ENCODE data around the gene MACROD2. TPM values are rescaled to one million over a fixed set of nuclear protein-coding genes. Genes with fewer than 3 reads are reported as not detected.

MACROD2 gene
- total RNA-seq, 1 experiment from 2014 or later, result 3.1 TPM

DNA sequence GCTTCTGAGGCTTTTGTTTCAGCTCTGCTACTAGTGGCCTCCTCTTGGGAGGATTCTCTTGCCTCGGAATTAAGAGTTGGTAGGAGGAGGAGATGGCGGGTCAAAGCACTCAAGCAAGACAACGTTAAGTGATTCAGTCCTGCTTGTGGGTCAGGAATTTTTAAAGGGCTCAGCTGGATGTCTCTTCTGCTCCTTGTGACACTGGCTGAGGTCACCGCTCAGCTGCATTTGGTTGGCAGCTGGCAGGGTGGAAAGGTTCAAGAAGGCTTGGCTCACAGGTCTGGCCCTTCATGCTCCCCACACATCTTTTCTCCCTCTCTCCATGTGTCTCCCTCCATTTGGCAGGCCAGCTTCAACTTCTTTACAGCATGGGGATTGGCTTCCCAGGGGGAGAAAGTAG, 1936.6 kb downstream of the MACROD2 start:
- intact Hi-C loops (cut with micrococcal nuclease), result loop anchor here (2.0 to 10.0 kb wide), 4 partner anchors 223 to 1790 kb away; no protein-coding TSS in a partner anchor
- BruUV-seq (replicated peaks), result no TSS peak
- no peaks in the 10 kb centered on the region for H3K9me3 Mint-ChIP-seq (ENCODE audit: unreplicated experiment)
- ChIA-PET POLR2A (interaction anchor here (0.6 to 3.2 kb wide), 4 partner anchors 10 to 1085 kb away, joined by 3 to 12 read pairs (median 4); no protein-coding TSS in a partner anchor), CTCF (interaction anchor here (0.6 to 2.0 kb wide), 15 partner anchors 10 to 1924 kb away, joined by 3 to 15 read pairs (median 3); no protein-coding TSS in a partner anchor)
- peaks cover 31% of the 10 kb centered on the region for H3K4me1 Mint-ChIP-seq (ENCODE audit: insufficient read depth, unreplicated experiment)
- no peak overlapping the region for H3K4me3 Mint-ChIP-seq (ENCODE audit: unreplicated experiment)
- no peak for DNase-seq (ENCODE audit: unreplicated experiment)
- no peaks in the 10 kb centered on the region for H3K36me3 Mint-ChIP-seq (ENCODE audit: insufficient read depth, unreplicated experiment)
- TF ChIP-seq CTCF (IDR thresholded peaks at IDR 0.05; ENCODE audit: unreplicated experiment), result no peak
- peak overlapping the region; percentile 72 for H3K27ac Mint-ChIP-seq (ENCODE audit: low read depth, unreplicated experiment)
- H3K27me3 Mint-ChIP-seq (ENCODE audit: insufficient read depth, unreplicated experiment), result no peaks in the 10 kb centered on the region

GRCh38 chr20:15937179-15937578, 1941.9 kb downstream of the MACROD2 start:
- H3K4me3 Mint-ChIP-seq (ENCODE audit: unreplicated experiment), result no peak overlapping the region
- no peak for DNase-seq (ENCODE audit: unreplicated experiment)
- BruUV-seq (replicated peaks), result no TSS peak
- H3K9me3 Mint-ChIP-seq (ENCODE audit: unreplicated experiment), result no peaks in the 10 kb centered on the region
- CTCF ChIA-PET, result interaction anchor here (1.0 kb wide), 1 partner anchor 1577 kb away, joined by 3 read pairs; no protein-coding TSS in a partner anchor
- H3K27me3 Mint-ChIP-seq (ENCODE audit: insufficient read depth, unreplicated experiment), result no peaks in the 10 kb centered on the region
- peaks cover 9% of the 10 kb centered on the region for H3K4me1 Mint-ChIP-seq (ENCODE audit: insufficient read depth, unreplicated experiment)
- POLR2A ChIA-PET, result no interaction called here
- H3K36me3 Mint-ChIP-seq (ENCODE audit: insufficient read depth, unreplicated experiment), result no peaks in the 10 kb centered on the region
- no peak for TF ChIP-seq CTCF (IDR thresholded peaks at IDR 0.05; ENCODE audit: unreplicated experiment)
- intact Hi-C loops (cut with micrococcal nuclease), result loop anchor here (10.0 kb wide), 1 partner anchor 562 kb away; no protein-coding TSS in a partner anchor
- no peak overlapping the region for H3K27ac Mint-ChIP-seq (ENCODE audit: low read depth, unreplicated experiment)

DNA sequence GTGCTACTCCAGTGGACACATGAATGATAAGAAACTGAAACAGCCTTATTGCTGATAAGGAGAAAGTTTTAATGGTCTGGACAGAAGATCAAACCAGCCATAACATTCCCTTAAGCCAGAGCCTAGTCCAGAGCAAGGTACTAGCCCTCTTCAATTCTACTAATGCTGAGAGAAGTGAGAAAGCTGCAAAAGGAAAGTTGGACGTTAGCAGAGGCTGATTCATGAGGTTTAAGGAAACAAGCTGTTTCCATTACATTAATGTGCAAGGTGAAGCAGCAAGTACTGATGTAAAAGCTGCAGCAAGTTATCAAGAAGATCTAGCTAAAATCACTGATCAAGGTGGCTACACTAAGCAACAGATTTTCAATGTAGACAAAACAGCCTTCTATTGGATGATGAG, 1943.5 kb downstream of the MACROD2 start:
- intact Hi-C loops (cut with micrococcal nuclease), result loop anchor here (10.0 kb wide), 1 partner anchor 564 kb away; no protein-coding TSS in a partner anchor
- DNase-seq (ENCODE audit: unreplicated experiment), result no peak
- no peaks in the 10 kb centered on the region for H3K9me3 Mint-ChIP-seq (ENCODE audit: unreplicated experiment)
- ChIA-PET POLR2A (interaction anchor here (0.6 kb wide), 1 partner anchor 207 kb away, joined by 3 read pairs; no protein-coding TSS in a partner anchor), CTCF (interaction anchor here (0.5 to 0.6 kb wide), 2 partner anchors 22 to 107 kb away, joined by 3 read pairs; no protein-coding TSS in a partner anchor)
- H3K27ac Mint-ChIP-seq (ENCODE audit: low read depth, unreplicated experiment), result no peak overlapping the region
- TF ChIP-seq CTCF (IDR thresholded peaks at IDR 0.05; ENCODE audit: unreplicated experiment), result no peak
- H3K4me1 Mint-ChIP-seq (ENCODE audit: insufficient read depth, unreplicated experiment), result peaks cover 10% of the 10 kb centered on the region
- H3K27me3 Mint-ChIP-seq (ENCODE audit: insufficient read depth, unreplicated experiment), result no peaks in the 10 kb centered on the region
- no peaks in the 10 kb centered on the region for H3K36me3 Mint-ChIP-seq (ENCODE audit: insufficient read depth, unreplicated experiment)
- H3K4me3 Mint-ChIP-seq (ENCODE audit: unreplicated experiment), result no peak overlapping the region
- BruUV-seq (replicated peaks), result no TSS peak

- intact Hi-C loops (cut with micrococcal nuclease), result no loop called here
- no TSS peak for BruUV-seq (replicated peaks)
- Mint-ChIP-seq H3K36me3 (ENCODE audit: insufficient read depth, unreplicated experiment) (no peaks in the 10 kb centered on the region), H3K4me3 (ENCODE audit: unreplicated experiment) (no peak overlapping the region), H3K4me1 (ENCODE audit: insufficient read depth, unreplicated experiment) (peaks cover 16% of the 10 kb centered on the region), H3K9me3 (ENCODE audit: unreplicated experiment) (no peaks in the 10 kb centered on the region), H3K27me3 (ENCODE audit: insufficient read depth, unreplicated experiment) (no peaks in the 10 kb centered on the region), H3K27ac (ENCODE audit: low read depth, unreplicated experiment) (no peak overlapping the region)
- no peak for TF ChIP-seq CTCF (IDR thresholded peaks at IDR 0.05; ENCODE audit: unreplicated experiment)
- POLR2A ChIA-PET, result no interaction called here
- peak; percentile 25 for DNase-seq (ENCODE audit: unreplicated experiment)
- CTCF ChIA-PET, result interaction anchor here (0.6 to 0.7 kb wide), 3 partner anchors 458 to 1170 kb away, joined by 3 to 4 read pairs (median 3); no protein-coding TSS in a partner anchor
Measured at GRCh38 chr20:15940127-15940526, 1944.8 kb downstream of the MACROD2 start.

All from MCF 10A (cell line).